GM12874 (cell line): Measurements from ENCODE around the gene VSTM4.

Source experiments
- CTCF ChIP-seq: IDR thresholded peaks from 2 replicates; pipeline ENCODE4 v1.5.1; 2011; ENCODE audit warnings: low read depth, mild to moderate bottlenecking, control low read depth, low read length, moderate library complexity; ENCODE audit not compliant: insufficient read depth

The VSTM4 gene

GRCh38 chr10:49049660-49050059, 65.7 kb downstream of the VSTM4 start:
- no peak for TF ChIP-seq CTCF

DNA sequence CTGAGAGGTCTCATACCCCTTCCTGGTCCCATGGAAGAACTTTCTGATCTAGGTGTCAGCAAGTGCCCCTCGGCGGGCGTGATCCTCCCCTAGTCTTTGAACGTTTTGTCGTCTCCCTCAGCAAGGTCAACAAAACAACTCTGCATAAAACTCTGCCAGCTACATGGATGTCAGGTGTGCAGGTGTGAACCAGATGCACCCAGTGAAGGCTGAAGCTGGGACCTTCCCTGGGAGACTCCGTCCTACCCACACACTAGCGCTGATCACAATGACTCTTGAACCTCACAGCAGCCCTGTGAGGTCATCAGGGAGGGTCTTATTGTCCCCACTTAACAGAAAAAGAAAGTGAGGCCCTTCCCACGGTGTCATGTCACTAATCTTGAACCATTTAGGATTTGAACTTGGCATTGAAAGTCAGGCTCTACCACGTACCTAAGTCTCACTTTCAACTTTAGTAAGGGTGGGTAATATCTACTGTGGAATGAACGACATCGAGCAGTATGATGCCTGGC, 68.1 kb downstream of the VSTM4 start:
- no peak for TF ChIP-seq CTCF

GRCh38 chr10:49044293-49045193, 70.8 kb downstream of the VSTM4 start:
- no peak for TF ChIP-seq CTCF

DNA sequence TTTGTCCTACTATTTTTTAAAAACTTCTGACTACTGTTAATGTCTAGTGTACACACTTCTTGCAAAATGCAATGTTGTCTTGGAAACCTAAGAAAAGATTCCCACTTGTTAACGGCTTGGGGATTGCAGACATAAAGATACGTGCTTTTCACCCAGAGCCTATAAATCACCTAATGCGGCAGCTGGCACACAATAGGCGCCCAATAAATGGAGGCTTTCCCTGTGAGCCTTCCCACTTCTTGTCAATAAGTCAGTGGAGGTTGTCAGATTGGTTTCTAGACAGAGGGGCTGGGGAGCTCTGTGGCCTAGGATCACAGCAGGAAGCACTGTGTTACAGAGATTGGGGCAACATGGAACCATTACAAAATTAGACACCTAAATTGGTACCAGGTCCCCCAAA, 74.7 kb downstream of the VSTM4 start:
- TF ChIP-seq CTCF: no peak

- no peak for TF ChIP-seq CTCF
These were observed 75.9 kb downstream of the VSTM4 start for GRCh38 chr10:49039409-49039808.

GRCh38 chr10:49038711-49039110, 76.6 kb downstream of the VSTM4 start:
- TF ChIP-seq CTCF: no peak

DNA sequence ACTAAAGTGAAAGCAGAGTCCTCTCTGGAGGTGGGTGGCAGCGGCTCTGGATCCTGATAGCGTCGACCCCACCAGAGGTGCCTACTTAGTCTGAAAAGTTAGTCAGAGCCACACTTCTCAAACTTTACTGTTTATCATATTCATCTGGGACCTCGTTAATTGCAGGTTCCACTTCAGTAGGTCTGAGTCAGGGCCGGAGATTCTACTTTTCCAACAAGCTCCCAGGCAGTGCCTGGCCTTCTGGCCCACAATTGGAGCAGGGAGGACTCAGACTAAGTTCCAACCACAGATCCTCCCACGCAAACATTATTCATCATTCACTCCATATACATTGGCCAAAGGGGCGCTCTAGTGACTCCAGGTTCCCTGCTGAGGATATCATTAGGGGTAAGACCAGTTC, 78.1 kb downstream of the VSTM4 start:
- TF ChIP-seq CTCF: no peak
